ENCODE measurements around the gene POLR2L. TPM values are rescaled to one million over a fixed set of nuclear protein-coding genes. Genes with fewer than 3 reads are reported as not detected.

POLR2L gene
- 133 and 311 TPM in 2 replicates for total RNA-seq

GRCh38 chr11:842370-843002 lies at the start of gene POLR2L, which contains the start of gene TSPAN4:
Gene POLR2L (minus strand): TSS chr11:842529. CDS start chr11:842508, 21 bp downstream.
Gene TSPAN4 (plus strand): TSS chr11:842852. CDS start chr11:850305, 7,453 bp downstream.

DNA sequence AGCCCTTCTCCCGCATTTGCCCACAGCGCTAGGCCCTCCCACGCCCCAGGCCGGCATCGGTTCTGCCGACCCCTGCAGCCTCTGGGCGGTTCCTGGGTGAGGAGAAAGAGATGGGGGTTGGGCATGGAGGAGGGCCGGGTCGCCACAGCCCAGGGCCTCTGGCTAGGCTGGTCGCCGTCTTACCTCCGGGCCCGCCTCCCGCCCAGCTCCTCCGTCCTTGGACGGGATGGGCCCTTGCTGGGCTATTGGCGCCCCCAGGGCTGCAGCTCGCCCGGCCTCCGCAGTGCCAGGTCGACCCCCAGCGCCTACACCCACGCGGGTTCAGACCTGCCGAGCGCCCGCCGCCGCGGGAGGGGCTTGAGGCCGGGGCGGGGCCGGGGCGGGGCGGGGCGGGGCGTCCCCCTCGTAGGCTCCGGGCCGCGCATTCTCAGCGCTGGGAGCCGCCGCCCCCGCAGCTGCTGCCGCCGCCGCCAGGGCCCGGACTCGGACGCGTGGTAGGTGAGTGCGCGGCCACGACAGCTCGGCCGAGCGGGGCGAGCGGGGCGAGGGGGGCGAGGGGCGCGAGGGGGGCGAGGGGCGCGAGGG lies 9.7 kb downstream of the POLR2L start, which contains the start of gene CD151:
CD151 (plus strand) TSS at position 424 of the 585 bp plus-strand sequence. CDS start 3,118 bp downstream, outside the sequence.

GRCh38 chr11:827897-828192 lies 14.5 kb downstream of the POLR2L start, which contains the start of gene CRACR2B:
Gene CRACR2B (plus strand): TSS chr11:827919. CDS start chr11:828608, 689 bp downstream.

DNA sequence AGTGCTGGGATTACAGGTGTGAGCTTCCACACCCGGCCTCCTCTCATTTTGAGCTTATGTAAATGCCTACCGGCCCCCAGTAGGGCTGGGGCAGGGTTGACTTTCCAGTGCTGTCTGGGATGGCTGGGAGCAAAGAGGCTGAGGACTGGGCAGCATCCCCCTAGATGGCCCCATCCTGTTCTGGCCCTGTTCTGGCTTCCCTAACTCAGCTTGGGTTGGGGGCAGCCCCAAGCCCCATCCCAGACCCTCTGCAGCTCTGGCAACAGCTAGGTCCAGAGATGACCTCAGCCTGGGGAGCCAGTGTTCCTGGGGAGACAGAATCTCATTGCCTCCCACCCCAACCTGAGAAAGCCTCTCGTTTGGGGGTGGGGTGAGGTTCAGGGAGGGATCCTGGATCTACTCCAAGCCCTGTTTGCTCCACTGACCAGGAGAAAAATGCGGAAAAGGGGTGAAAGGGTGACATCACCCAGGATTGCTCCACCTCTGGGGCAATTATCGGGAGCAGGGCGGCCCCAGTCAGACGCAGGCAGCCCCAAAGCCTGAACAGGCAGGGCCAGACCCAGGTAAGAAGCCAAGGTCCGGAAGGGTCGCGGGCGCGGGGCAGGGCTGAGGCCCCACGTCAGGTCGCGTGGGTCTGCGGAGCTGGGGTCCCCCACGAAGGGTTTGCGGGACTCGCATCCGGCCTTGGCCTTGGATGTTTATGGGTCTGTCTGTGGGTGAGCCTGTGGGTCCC lies 23.8 kb downstream of the POLR2L start, which contains the start of gene PNPLA2:
PNPLA2 (plus strand) TSS at position 519 of the 733 bp plus-strand sequence. CDS start 805 bp downstream, outside the sequence.

DNA sequence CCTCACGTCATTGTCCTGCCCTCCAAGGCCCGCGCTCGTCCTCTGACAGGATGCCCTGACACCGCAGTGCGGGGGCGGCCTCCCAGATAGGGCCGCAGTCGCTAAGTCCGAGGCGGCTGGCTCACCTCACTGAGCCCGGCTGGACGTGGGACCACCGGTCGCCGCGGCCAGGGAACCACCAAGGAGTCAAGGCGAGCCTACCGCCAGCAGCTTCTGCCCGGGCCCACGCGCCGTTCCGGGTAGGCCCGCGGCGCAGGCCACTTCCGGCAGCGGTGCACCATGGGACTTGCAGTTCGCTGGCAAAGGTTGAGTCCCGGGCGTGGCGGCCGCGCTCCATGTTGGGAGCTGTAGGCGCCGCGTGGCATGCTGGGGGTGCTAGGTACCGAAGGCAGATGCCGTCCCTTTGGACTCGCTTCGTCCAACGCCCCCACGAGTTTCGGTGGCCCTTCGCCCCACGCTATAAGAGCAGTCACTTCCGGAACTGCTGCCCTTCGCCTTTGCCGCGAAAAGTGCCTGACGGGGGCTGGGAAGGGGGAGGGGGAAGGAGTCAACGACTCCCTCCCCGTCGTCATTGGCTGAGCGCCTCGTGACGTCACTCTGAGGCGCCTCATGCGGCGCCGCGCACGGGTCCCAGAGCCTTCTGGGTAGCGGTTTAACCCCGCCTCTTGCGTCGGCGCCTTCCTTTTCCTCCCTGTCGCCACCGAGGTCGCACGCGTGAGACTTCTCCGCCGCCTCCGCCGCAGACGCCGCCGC lies 32.9 kb downstream of the POLR2L start, which contains the start of gene RPLP2:
RPLP2 (plus strand) TSS at position 681 of the 753 bp plus-strand sequence. CDS start 268 bp downstream, outside the sequence.

GRCh38 chr11:798093-798713 lies 44.1 kb downstream of the POLR2L start, which contains the start of gene SLC25A22:
Gene SLC25A22 (minus strand): TSS chr11:798281. CDS start chr11:795006, 3,275 bp downstream.

DNA sequence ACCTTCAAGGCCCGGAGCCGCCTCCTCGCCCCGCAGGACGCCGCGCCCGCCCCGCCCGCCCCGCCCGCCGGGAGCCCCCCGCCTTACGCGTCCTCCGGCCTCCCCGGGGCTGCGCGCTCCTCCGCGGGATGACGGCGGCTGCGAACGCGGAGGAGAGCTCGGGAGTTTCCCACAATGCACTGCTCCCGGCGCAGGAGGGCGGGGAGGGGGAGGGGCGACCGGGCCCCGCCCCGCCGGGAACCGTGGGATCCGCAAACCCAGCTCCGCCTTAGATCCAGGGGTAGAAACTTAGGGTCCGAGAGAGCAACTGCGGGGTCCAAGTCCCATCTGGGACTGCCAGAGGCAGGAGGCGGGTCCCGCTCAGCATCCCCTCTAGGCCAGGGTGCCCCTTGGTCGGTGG lies 52.4 kb downstream of the POLR2L start, which contains the start of gene CEND1:
CEND1 (minus strand) TSS at position 148 of the 400 bp plus-strand sequence. CDS start 1,514 bp downstream, outside the sequence.

Other genes with a start within 250 kb of the POLR2L start
- 7.4 and 11.4 TPM in 2 replicates for gene IRF7, start 226.6 kb downstream of the POLR2L start, total RNA-seq
- not detected in 2 replicates for gene CDHR5, start 217.6 kb downstream of the POLR2L start, total RNA-seq
- not detected in 2 replicates for gene SCT, start 215.3 kb downstream of the POLR2L start, total RNA-seq
- not detected in 2 replicates for gene DRD4, start 205.3 kb downstream of the POLR2L start, total RNA-seq
- 27.5 and 34.3 TPM in 2 replicates for gene DEAF1, start 147.3 kb downstream of the POLR2L start, total RNA-seq
- gene TMEM80, start 146.7 kb downstream of the POLR2L start, total RNA-seq = 7.9 and 11.1 TPM in 2 replicates
- 1.9 and 2.1 TPM in 2 replicates for gene EPS8L2, start 136.3 kb downstream of the POLR2L start, total RNA-seq
- 96.4 and 101 TPM in 2 replicates for gene TALDO1, start 95.1 kb downstream of the POLR2L start, total RNA-seq
- 22.9 and 25.1 TPM in 2 replicates for gene GATD1, start 65.0 kb downstream of the POLR2L start, total RNA-seq
- 0.09 TPM in 1 of 2 replicates, not detected in the other for gene CEND1, start 52.4 kb downstream of the POLR2L start, total RNA-seq
- 4.7 and 5.2 TPM in 2 replicates for gene SLC25A22, start 44.2 kb downstream of the POLR2L start, total RNA-seq
- gene PIDD1, start 37.3 kb downstream of the POLR2L start, total RNA-seq = 3.0 and 3.5 TPM in 2 replicates
- 292 and 295 TPM in 2 replicates for gene RPLP2, start 32.6 kb downstream of the POLR2L start, total RNA-seq
- 45.8 and 67.0 TPM in 2 replicates for gene PNPLA2, start 23.6 kb downstream of the POLR2L start, total RNA-seq
- gene CRACR2B, start 14.6 kb downstream of the POLR2L start, total RNA-seq = 17.9 and 28.8 TPM in 2 replicates
- gene CD151, start 9.6 kb downstream of the POLR2L start, total RNA-seq = 587 and 744 TPM in 2 replicates
- gene TSPAN4, start 323 bp upstream of the POLR2L start, total RNA-seq = 57.3 and 155 TPM in 2 replicates
- 24.4 and 29.8 TPM in 2 replicates for gene CHID1, start 68.3 kb upstream of the POLR2L start, total RNA-seq
- 24.7 and 37.1 TPM in 2 replicates for gene AP2A2, start 83.3 kb upstream of the POLR2L start, total RNA-seq
- gene MUC6, start 194.2 kb upstream of the POLR2L start, total RNA-seq = not detected in 2 replicates
- gene MUC2, start 232.3 kb upstream of the POLR2L start, total RNA-seq = not detected in 2 replicates